NCI-H1092 treated with DMSO at 0.1 percent for 48 hours (cell line): ENCODE results near the gene TLR8.
A peak's percentile ranks its signal among the peaks of the same experiment; 100 is the strongest.
"Not testable (repeated sequence)": the region's sequence is repeated elsewhere in the genome, so short reads cannot be mapped to it uniquely, and the experiment has no call there.

Experiments used
- DNase-seq: peaks from one replicate; lab custom pipeline; 2025; lab: John Stamatoyannopoulos, UW

Gene TLR8

DNA sequence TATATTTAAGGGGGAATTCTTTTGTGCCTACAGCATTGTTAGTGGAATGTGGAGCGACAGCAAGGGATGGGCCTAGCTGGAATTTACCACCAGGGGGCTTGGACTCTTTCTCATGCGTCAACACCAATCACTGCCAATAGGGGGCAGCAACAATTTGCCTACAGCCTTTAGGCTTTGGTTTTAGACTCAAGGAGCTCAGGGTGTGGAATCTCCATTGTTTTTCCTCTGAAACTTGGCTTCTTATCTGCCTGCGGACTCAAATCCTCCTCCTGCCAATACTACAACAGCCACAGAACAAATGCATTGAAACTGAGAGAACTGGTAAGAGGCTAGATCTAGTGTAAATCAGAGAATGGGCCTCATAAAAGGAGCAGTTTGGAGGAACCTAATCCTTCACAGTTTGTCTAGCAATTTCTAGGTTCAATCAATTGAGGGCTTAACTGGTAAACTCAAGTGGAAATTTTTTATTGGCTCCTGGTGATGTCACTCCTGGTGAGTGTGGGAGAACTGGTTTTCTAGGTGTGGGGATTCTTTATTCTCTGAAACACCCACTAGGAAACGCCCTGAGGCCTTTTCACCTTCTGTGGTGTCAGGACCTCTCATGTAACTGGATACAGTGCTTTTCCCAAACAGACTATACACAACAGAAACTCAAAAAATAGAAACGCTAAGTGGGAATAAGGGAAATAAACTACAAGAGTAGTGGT lies 40.6 kb downstream of the TLR8 start:
- peak; percentile 81 for DNase-seq

DNA sequence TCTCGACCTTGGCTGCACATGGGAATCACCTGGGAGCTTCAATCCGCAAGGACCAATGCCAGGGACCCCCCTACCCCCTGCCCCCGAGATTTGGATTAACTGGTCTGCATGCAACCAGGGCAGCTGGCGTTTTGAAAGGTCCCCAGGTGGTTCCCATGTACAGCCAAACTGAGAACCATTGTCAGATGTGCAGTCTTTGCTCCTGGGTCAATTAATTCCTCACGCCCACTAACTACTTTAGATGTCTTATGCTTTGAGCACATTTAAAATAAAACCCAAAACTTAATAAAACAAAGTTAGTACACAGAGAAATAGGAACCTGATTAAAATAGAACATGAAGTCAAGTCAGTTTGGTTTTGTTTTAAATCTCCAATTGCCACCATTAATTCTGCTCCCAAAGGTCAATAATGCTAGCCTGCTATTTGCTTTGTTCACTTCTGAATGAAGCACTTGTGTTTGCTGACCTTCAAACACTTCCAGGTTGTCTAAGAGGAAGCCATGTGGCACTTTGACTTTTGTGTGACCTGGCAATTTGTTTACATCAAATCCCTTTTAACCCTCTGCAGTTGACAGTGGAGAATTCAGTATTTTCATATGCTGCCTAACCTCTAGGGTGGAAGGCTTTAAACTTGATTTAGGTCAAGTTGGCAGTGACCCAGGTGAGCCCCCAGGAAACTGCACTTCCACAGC lies 41.3 kb downstream of the TLR8 start:
- peak; percentile 65 for DNase-seq

DNA sequence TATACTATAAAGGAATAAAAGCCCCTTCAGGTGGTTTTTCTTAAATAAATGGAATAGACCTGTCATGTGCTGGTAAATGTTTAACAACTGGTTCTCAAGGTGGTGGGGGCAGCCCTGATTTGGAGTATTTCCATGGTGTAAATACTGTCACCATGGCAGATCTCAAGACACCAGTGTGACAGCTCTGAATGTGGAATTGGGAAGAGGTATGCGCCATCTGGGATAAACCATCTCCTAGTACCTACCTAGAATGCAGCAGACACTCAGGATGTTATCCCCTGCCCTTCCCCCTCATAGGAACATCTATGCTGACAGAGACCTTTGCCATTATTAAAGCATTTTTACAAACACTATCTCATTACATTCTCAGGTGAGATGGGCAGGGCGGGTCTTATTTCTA lies 42.1 kb downstream of the TLR8 start:
- no peak for DNase-seq

DNA sequence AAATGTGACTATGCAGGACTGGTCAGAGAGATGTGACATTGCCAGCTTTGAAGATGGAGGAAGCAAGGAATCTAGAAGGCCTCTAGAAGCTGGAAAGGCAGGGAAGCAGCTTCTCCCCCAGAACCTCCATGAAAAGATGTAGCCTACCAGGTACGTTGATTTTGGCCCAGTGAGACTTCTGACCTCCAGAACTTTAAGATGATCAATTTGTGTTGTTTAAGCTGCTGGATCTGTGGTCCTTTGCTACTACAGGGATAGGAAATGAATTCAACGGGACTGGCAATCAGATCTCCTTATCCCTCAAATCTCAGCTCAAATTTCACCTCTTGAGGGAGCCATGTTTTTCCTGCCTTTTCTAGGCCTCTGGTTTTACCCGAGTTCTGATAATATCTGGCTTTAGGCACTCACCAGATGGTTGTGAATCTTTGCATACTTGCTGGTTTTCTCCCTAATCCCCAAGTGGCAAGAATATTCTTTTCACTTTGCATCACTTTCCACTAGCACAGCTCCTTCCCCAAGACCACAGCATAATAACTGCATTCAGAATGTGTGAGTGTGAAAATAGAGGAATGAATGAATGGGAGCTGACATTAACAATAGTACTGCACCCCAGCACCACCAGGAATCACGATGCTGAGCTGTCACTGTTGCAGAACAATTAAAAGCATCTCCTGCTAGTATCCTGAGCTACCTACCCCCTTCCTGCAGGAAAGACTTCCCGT lies 42.9 kb downstream of the TLR8 start:
- no peak for DNase-seq

DNA sequence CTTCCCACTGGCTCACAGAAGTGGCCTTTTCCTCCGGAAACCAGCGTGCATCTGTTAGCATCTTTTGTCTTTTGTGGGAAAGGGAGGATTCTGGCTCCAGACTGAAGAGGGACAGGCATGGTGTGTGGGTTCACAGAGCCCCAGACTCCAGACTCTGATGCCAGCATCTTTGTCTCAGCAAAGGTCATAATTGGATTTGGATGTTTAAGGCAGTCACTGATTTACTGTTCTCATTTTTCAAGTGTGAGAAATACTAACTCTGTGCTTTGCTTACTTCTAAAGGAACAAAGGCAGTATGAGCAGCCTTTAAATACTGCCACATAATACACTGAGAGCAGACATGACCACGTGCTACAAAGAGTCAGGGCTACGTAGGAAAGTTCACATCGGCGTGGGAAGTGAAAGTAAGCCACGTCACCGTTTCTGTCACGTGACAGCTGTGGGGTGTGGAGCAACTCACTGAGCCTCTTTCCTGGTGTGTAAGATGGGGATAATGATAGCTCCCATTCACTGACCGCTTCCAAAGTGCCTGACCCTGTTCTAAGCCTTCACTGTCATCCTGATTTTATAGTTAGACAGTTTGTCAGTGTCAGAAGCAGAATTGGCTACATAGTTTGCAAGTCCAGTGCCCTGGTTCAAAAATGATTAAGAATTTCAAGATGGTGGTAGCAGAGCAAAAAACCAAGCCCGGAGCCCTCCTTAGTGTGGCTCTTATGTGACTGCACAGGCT lies 43.7 kb downstream of the TLR8 start:
- DNase-seq = no peak

DNA sequence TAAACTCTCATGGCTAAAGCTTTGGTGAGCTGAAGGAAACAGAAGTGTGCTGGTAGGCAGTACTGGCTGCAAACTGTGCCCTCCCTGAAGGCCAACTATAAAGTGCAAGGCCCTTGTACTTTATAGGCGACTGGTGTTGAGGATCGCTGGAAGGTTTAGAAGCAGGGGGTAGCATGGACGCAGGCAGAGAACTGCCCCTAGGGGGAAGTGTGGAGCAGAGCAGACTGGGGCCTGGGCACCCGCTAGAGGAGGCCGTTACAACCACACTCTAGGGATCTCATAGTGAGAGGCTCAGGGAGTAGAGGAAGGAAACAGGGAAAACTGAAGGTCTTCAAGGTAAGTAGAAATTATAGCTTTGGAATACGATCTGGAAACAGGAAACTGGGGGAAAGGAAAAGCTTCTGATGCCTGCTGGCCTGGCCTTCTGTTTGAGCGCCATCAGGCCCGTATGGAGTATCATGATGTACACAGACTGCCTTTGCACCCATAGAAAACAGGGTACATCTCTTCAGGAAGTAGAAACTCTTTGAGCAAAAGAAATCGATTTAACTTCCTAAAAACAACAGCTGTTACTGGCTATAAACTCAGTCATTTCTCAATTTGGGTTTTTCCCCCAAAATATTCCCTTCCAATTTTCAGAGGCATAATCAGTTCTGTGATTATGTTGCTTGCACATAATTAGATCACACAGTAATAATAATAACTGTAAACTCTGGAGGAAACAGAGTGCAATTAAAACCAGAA lies 44.6 kb downstream of the TLR8 start:
- DNase-seq = no peak

DNA sequence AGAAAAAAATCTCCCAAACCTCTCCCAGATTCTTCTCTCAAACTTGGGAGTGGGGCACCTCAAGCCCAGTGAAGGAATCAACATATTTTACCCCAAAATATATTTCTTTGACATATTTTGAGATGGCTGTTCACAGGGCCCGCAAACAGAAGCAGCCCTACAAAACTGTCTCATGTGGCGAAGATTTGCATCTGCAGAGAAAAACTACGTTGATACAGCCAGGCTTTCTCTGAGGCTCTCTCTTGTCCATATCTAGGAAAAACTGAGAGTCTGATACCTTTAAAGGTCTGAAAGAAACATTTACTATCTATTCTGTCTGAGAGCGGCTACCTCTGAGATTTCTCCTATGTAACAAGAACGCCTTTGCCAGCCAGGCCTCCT lies 45.2 kb downstream of the TLR8 start:
- no peak for DNase-seq

DNA sequence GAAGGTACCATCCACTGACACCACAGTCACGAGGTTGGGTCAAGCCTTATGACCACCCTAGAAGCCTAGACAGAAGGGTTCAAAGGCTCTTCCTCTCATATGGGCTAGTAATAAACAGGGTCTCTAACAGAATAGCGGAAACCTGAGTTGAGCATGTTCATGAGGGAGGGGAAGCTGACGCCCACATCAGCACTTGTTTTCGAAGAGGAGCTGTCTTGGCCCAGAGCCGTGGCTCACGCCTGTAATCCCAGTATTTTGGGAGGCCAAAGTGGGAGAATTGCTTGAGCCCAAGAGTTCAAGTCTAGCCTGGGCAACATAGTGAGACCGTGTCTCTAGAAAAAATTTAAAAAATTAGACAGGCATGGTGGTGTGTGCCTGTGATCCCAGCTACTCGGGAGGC lies 47.0 kb downstream of the TLR8 start:
- DNase-seq = no peak

DNA sequence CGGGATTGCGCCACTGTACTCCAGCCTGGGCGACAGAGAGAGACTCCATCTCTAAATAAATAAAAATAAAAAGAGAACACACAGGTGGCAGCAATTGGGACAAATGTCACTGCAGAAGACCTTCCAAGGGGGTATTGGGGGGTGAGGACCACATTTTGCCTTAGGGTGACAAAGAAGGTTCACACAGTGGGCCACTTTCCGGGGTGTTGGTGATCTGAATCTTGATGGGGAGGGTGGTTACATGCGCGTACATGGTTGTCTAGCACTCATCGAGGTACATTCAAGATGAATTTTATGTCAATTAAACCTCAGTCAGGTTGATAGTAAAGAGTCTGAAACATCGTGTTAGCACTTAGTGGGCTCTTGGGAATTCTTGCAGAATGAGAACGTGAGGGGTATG lies 48.0 kb downstream of the TLR8 start:
- no peak for DNase-seq

DNA sequence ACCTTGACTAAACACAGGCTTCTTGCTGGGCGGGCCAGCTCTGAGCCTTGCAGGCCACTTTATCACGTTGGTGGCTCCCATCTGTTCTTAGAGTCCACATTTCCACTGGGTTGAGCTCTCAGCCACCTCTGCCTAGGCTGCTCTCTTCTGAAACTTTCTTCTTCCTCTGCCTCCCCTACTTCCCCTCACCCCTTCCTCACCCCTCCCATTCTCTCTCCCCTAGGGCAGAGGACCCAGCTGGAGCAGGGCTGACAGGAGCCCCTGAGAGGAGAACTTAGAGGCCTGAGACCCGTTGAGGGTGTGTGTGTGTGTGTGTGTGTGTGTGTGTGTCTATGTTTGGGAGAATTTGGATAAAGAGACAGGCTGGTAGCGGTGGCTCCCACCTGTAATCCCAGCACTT lies 48.6 kb downstream of the TLR8 start:
- no peak for DNase-seq

DNA sequence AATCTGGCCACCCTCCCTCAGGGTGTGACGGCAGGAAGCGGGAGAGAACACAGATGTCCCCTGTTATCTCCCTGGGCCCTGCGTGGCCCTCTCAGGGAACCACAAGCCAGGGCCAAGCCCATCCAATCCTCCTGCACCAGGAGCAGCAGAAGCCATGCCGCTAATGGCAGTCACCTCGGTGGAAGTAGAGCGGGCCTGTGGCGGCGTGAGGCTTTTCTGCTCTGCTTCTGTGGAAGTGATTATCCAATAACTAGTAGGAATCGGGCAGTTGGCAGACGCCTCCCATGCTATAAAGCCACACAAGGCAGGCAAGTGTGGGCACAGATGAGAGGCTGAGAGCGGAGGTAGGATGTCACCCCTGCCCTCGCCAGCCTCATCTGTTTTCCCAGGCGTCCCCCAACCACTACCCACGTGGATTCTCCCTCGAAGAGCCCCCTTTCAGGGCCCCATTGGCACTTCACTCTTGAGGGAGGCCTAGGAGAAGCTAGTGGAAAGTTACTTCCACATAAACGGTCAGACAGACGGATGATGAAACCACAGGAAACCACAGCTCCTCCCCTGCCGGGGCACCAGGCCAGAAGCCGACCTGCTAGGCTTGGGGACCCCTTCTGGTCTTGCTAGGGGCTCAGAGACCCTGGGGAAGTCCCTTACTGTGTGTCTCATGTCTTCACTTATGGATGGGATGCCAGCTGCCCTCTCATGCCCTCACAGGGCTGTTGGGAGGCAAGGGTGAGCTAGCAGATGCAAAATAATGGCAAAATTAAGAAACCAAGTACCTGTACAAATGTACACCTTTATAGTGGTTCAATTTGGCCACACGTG lies 49.7 kb downstream of the TLR8 start:
- no peak for DNase-seq

DNA sequence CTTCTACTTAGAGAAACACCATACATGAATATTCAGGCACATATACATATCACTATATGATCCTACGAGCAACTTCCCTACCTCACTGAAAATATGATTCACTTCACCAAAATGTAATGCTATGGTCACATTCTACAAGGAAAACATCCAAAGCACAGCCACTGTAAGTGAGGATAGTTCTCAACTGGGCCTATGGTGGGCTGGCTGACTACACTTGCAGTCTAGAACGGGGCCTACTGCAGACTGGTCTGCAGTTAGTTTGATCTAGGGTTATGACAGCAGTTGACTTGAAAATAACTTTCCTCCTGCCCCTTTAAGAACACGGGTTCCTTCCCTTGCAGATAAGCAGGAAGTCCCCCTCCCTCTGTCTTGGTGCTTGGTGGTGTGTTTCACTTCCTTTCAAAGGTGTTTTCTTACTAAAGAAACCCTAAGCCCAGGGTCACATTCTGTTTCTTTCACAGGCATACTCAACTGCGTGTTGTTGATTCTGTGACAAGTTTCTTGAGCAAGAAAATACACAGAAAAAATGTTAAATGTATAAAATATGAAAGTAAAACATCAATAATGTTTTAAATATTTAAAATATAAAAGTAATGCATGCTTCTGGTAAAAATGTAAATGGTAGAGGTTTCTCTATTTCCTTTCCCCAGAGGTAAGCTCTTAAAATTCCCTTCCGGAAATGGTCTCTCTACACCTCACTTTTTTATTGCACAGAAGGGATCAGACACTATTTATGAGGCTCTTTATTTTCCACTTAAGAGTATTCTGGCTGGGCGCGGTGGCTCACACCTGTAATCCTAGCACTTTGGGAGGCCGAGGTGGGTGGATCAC lies 50.5 kb downstream of the TLR8 start:
- DNase-seq = no peak

DNA sequence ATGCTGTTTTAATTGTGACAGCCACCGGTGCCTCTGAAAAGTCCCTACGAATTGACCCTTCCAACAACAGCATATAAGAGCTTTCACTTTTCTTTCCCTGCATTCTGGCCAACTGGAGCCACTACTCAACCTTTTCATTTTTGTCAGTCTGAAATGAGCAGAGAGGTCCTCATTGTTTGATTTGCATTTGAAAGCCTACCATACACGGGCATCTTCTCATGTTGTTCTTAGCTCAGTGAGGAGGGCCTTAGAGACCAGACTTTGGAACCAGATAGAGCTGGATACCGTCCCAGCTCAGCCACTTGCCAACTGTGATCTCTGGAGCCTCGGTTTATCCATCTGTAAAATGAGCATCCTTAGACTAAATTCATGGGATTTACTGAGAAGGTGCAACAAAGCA lies 51.6 kb downstream of the TLR8 start:
- DNase-seq = no peak

DNA sequence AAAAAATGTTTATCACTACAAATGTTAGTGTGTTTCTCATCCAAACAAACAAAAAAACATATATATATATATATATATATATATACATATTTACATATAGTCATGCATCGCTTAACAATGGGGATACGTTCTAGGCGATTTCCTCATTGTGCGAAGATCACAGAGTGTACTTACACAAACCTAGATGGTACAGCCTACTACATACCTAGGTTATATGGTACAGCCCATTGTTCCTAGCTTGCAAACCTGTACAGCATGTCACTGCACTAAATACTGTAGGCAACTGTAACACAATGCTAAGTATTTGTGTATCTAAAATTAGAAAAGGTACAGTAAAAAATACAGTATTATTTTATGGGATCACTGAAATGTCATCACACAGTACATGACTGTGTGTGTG lies 52.0 kb downstream of the TLR8 start:
- no peak for DNase-seq

DNA sequence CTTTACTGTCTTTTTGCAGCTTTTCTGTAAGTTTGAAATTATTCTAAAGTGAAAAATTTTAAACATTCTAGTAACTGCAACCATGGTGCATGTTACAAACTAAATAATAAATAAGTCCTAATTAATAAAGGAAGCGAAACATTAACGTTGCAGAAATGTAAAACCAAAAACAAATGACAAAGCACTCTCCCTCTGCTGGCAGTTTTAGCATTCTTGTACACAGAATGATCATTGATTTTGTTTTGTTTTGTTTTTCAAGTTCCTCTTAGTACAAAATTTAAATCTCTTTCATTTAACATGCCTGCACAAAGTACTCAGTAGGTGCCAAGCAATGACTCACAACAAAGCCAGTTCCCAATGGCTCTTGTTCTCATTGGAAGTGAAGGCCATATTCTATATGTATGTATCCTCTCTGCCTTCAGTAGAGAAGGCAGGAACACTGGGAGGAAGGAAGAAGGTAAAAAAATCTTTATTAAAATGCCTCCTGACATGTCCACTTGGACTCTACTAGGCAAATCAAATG lies 54.8 kb downstream of the TLR8 start:
- no peak for DNase-seq

DNA sequence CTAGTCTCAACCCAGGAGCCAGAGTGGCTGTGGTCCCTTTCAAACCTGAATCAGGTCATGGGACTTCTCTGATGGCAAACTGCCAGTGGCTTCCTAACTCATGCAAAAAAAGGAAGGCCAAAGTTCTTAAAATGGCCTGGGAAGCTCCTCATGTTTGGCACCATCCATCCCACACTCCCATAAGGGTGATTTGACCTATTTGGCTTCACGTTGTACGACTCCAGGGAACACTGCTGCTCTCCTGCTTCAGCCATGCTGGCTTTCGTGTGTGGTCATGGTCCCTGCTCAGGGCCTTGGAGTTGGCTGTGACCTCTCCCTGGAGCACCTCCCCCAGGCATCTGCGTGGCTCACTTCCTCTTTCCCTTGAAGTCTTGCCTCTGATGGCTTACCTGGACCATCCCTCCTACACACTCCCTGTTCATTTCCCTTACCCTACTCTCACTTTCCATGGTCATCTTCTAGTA lies 55.7 kb downstream of the TLR8 start:
- no peak for DNase-seq

DNA sequence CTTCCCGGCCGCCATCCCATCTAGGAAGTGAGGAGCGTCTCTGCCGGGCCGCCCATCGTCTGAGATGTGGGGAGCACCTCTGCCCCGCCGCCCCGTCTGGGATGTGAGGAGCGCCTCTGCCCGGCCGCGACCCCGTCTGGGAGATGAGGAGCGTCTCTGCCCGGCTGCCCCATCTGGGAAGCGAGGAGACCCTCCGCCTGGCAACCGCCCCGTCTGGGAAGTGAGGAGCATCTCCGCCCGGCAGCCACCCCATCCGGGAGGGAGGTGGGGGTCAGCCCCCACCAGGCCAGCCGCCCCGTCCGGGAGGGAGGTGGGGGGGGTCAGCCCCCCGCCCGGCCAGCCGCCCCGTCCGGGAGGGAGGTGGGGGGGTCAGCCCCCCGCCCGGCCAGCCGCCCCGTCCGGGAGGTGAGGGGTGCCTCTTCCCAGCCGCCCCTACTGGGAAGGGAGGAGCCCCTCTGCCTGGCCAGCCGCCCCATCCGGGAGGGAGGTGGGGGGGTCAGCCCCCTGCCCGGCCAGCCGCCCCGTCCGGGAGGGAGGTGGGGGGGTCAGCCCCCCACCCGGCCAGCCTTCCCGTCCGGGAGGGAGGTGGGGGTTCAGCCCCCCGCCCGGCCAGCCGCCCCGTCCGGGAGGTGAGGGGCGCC lies 56.9 kb downstream of the TLR8 start:
- DNase-seq = not testable (repeated sequence)

DNA sequence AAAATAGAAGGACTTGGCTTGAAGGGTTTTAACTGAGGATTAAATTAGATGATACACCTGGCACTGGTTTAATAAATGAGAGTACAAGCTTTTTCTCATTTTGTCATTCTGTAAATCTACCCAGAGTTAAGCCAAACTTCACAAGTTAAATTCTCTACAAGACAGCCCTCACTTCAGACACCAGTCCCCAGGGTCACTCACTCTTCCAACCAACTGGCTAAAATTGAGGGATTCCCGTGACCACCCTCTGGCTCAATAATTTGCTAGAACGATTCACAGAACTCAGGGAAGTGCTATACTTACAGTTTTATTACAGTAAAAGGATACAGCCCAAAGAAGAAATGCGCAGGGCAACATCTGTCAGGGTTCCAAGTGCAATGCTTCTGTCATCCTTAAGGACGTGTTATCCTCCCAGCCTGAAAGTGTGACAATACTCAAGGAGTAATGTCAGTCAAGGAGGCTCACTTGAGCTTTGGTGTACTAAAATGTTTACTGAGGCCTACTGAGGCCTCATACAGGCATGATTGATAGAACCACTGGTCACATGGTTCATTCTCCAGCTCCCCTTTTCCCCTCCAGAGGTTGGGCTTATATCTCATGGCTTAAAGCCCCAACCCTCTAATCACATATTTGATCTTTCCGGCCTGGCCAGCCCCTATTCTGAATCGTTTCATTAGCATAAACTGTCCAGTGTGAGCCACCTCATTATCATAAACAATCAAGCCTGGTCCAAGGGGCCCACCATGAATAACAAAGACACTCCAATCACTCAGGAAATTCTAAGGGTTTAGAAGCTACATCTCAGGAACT lies 58.9 kb downstream of the TLR8 start:
- no peak for DNase-seq
